Mesenteric fat pad (tissue), 1 donor: ENCODE measurements around the gene CSNK1G1. TPM values are rescaled to one million over a fixed set of nuclear protein-coding genes. Genes with fewer than 3 reads are reported as not detected.
"Not testable (repeated sequence)": the region's sequence is repeated elsewhere in the genome, so short reads cannot be mapped to it uniquely, and the experiment has no call there.

Experiments
- DNase-seq: peaks from one replicate; pipeline ENCODE4 v3.0.0-alpha.2; 2020; ENCODE audit warnings: low spot score
- total RNA-seq: library from RNA; stranded (reverse); fragmentation: NEBNext Ultra II Directional; extraction: Animal tissue kit (Norgen Biotek cat#: 25700); gene quantifications from one replicate; pipeline ENCODE4 v1.2.1, GENCODE V29; 2021
- donor health status: DM: yes; HTN: yes; CAD: no.

The CSNK1G1 gene
- total RNA-seq, 1 donor from 2014 or later: 19.8 TPM

DNA sequence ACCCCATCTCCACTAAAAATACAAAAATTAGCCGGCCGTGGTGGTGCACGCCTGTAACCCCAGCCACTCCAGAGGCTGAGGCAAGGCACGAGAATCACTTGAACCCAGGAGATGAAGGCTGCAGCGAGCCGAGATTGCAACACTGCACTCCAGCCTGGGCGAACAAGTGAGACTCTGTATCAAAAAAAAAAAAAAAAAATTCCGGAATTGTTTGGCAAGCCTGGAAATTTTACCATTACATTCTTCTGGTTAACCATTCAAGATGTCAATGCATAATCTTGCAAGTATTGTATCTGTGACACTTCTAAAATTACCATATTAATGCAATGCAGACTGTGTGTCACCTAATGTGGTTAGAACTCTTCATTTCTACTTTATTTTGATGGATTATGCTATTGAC is 67.0 kb downstream of the CSNK1G1 start:
- DNase-seq: no peak

DNA sequence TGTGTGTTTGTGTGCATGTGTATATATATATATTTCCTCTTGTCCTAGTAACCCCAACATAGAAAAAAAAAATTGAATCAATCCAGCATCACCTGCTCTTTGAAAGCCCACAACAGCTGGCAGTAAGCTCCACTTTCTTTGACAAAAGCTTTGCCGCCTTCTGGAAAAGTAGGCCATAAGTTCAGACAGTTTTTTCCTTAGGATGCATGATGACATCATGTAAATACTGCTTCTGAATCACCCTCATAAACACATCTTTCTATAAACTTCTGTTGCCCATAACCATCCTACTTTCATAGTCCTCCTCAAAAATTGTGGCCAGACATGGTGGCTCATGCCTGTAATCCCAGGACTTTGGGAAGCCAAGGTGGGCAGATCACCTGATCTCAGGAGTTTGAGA is 67.4 kb downstream of the CSNK1G1 start:
- DNase-seq: no peak

DNA sequence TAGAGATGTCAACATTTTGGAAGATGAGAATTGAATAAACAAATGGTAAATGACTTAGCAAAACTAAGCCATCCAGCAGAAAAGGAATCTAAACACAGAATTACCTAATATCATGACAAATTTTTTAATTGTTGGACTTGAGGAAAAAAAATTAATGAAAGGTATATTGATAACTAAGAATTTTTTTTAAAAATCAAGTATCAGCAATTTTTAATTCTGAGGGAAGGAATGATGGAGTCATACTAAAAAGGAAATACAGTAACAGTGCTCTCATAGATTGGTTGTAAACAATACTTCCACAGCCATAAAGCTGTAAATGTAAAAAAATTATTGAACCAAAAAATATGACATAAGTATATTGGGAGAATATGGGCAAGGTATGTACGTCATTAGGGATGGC is 68.0 kb downstream of the CSNK1G1 start:
- DNase-seq: no peak

DNA sequence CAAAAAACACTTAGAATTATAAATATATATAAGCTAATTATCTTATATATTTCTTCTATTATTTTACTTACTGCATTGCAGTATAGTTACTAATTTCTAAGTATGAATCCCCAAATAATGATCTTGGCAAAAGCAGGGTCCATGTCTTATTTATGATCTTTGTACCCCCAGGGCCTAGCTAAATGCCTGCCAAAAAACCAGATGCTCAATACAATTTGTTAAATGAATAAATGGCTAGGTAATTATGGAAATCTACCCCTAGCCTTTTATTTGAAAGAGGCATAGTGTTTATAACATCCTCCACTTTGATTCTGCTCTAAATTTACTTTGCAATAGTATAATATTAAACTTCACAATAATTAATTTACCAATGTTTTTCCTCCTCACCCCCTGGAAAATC is 69.5 kb downstream of the CSNK1G1 start:
- DNase-seq: no peak

DNA sequence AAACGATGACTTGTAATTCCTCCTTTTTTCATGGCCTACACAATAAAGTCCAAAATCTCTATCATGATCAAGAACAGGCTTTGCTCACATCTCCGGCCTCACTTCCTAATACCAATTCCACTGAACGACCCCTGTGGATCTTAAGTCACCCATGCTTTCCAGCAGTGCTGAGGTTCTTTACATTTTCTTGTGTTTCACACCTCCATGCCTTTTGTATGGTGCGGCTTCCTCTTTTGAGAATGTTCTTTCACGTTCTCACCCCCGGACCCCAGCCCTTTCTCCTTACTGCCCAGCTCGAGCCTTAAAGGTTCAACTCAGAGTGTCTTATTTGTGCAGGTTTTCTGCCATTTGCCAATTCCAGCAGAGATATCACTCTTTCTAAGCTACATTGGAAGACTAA is 70.1 kb downstream of the CSNK1G1 start:
- no peak for DNase-seq

DNA sequence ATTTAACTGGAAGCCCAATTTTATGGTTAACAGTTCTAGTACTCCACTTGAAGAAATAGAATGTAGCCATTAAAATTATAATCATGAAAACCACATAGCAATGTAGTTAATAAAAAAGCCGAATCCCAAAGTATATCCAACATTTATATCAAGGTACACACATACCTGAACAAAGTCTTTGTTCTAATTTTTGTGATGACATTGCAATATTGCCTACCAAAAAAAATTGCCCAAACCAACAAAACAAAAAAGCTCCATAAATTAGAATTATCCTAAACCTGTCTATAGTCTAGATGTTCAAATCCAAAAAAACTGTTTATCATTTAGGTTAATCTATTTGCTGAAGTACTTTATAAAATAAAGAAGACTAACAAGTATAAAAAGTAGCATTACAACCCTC is 70.8 kb downstream of the CSNK1G1 start:
- DNase-seq: no peak

DNA sequence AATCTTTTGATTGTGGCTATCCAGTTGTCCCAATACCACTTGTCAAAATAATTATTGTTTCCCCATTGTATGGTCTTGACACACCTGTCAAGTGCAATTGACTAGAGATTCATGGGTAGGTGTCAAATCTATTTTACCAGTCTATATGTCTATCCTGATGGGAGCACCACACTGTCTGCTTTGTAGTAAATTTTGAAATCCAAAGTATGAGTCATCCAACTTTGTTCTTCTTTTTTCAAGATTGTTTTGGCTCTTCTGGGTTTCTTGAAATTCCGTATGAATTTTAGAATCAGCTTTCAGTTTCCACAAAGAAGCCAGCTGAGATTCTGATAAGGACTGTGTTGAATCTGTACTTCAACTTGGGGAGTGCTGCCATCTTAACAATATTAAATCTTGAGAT is 71.9 kb downstream of the CSNK1G1 start:
- no peak for DNase-seq

DNA sequence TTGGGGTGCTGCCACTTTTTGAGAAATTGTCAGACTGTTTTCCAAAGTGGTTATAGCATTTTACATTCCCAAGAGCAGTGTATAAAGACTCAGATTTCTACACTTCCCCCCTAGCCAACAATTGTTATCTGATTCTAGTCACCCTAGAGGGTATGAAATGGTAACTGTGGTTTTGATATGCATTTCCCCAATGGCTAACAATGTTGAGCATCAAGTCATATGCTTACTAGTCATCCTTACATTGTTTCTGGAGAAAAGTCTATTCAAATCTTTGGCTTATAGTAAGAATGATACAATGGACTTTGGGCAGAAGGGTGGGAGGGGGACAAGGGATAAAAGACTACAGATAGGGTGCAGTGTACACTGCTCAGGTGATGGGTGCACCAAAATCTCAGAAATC is 73.3 kb downstream of the CSNK1G1 start:
- DNase-seq: no peak

DNA sequence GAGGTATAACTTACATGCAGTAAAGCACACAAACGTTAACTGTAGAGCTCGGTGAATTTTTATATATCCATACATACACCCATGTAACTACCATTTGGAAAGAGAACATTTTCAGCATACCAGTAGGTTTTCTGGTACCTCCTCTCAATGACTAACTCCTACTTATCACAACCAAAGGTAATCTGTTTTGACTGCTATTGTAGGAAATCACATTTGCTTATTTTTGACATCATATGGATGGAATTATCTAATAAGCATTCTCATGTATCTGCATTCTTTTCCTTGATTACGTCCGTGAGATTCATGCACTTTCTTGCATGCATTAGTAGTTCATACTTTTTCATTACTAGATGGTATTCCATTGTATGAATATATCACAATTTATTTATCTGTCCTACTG is 76.8 kb downstream of the CSNK1G1 start:
- no peak for DNase-seq

DNA sequence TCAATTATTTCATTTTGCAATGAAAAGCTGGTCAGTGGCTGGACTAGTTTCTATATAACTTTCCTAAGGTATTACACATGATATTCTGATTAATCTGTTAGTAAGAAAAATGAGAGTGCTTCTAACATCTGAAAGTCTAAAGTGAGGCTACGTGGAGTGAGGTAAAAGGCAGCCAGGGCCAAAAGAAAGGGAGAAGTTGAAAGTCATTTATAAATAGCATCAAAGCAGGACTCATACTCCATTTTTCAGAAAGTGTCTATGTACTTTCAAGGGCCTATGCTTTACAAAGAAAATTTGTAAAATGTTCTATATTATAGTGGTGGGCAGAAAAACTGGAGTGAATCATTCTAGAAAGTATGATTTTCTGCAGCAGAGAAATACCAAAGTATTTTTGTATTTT is 80.0 kb downstream of the CSNK1G1 start:
- no peak for DNase-seq

DNA sequence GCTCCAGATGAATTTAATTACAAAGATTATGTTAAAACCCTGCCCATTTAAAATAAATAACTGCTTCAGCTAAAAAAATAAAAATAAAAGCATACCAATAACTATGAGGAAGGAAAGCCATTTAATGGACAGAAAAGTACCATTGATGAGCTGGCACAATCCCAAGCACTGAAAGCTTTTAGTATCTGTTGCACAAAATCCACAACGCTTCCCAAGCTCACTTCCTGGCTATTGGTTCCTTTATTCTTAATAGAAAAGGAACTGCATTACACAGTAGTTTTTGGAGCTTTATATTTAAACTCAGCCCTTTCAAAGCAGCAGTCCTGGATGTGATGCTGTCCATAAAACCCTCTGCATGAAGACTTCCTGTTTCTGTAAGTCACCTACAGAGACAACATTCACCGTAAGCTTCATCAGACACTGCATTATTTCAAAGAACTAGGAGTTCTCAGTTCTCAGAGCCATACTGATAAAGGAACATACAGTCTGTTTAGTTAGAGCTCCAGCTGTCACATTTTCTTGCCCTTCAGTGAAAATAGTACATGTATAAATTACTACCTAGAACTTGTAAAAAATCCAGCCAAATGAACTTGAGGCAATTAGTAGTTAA is 81.5 kb downstream of the CSNK1G1 start:
- no peak for DNase-seq

DNA sequence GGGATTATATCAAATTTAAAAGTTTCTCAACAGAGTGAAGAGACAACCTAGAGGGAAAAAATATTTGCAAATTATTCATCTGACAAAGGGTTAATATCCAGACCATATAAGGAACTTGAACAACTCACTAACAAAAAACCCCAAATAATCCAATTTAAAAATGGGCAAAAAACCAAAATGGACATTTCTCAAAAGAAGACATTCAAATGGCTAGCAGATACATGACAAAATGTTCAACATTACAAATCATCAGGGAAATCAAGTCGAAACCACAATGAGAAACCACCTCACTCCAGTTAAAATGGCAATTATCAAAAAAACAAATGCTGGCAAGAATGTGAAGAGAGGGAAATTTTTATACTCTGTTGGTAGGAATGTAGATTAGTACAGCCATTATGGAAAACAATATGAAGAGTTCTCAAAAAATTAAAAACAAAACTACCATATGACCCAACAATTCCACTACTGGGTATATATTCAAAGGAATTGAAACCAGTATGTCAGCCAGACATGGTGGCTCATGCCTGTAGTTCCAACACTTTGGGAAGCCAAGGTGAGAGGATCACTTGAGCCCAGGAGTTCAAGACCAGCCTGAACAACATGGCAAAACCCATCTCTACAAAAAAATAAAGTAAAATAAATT is 88.5 kb downstream of the CSNK1G1 start:
- DNase-seq: no peak

DNA sequence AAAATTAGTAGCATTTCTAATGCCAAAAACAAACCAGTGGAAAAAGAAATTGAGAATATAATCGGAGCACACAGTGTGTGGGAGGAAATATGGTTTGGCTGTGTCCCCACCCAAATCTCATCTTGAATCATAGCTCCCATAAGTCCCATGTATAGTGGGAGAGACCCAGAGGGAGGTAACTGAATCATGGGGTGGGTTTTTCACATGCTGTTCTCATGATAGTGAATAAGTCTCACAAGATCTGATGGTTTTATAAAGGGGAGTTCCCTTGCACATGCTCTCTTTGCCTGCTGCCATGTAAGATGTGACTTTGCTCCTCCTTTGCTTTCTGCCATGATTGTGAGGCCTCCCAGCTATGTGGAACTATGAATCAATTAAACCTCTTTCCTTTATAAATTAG is 90.8 kb downstream of the CSNK1G1 start:
- DNase-seq: not testable (repeated sequence)

DNA sequence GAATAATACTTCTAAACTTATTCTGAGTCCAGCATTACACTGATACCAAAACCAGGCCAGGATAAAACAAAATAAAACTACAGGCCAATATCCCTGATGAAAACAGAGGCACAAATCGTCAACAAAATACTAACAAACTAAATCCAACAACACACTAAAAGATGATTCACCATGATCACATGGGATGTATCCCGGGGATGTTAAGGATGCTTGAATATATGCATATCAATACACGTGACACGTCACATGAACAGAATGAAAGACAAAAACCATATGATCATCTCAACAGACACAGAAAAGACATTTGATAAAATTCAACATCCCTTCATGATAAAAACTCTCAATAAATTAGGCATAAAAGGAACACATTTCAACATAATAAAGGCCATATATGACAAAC is 91.5 kb downstream of the CSNK1G1 start:
- DNase-seq: no peak

DNA sequence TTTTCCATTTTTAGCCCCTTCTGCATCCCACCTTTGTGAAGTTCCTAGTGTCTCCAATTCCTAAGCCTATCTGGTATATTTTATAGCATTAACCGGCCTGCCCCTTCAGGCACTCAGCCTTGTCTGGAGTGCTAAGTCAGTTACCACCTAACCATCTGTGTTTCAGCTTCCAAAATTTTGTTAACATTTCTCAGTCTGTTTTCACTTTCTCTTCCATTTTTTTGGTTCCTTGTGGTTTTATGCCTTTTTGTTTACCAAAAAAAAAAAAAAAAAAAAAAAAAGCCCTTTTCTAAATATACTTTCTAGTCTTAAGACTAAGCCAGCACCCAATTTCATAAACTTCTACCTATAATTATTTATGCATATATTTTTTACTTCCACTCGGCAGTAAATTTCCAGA is 92.4 kb downstream of the CSNK1G1 start:
- DNase-seq: no peak

DNA sequence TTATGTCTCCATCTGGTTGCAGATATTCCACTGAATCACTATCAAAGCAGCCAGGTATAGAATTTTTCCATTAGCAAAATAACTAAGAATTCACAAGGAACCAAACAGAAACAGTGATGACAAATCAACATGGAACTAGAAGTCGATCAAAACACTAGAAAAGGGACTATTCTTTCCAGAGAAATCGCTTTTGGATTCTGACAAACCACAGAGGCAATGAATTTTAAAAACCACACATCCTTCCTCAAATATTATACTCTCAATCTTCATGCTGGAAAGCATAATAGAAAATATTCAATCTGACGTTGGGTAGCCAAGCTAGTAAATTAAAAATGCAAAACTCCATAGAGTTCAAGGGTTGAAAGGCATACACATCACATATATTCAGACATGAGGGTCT is 99.9 kb downstream of the CSNK1G1 start:
- DNase-seq: no peak

DNA sequence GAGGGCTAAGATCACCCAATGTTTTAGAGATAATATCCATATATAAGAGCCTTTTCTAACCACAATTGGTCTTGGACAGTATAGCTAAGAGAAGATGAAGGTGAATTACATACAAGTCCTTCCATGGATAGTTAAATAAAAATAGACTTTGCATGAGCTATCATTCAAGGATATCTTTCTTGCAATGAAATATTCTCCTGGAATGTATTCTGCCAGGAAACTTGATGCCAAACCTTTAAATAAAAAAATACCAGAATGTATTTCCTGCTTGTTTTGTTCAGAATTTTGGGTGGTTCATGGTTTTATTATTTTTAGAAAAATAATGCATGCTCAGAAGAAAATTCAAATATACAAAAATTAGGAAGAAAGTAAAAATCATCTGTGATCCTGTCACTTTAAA is 104.3 kb downstream of the CSNK1G1 start:
- DNase-seq: no peak

DNA sequence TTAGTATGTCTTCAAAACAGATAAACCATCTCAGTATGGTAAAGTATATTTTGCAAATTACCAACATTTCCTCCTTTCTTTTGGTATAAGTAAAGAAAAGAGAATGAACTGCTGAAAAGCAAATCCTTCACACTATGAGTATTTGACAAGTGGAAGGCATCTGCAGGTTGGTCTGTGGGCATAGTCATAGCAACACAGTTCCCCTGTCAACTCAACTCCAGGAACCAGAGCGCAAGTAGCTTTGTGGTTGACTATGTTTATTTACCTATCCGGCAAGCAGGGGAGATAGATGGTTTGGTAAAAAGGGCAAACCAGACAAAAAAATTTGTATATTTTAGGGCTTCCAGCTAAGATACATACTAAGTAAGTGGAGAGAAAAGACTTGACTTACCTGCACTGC is 104.9 kb downstream of the CSNK1G1 start:
- DNase-seq: no peak

DNA sequence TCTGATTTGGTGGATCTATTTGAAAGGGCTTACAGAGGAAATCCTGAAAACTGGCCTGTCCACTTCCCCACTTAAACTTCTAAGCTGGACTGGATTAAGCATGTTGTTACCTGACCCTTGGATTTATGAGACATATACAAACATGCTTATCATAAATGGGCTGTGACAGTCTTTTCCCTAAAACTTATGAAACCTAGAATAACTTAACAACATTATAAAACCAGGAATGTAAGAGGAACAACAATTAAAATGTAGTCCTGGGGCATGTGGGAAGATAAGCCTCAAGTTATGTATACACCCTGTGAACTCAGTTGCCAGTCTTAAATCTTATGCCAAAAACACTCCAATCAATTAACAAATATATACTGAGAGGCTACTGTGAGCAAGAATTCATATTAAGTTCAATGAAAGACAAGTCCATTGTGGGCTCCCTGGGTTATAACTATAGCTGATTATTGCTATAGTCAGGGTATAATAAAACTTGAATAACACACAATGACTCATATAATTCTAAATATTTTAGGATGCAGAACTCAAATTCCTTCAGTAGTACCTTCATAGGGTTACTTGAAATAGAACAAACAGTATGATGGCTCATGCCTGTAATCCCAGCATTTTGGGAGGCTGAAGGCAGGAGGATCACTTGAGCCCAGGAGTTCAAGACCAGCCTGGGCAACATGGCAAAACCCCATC is 105.9 kb downstream of the CSNK1G1 start:
- no peak for DNase-seq

DNA sequence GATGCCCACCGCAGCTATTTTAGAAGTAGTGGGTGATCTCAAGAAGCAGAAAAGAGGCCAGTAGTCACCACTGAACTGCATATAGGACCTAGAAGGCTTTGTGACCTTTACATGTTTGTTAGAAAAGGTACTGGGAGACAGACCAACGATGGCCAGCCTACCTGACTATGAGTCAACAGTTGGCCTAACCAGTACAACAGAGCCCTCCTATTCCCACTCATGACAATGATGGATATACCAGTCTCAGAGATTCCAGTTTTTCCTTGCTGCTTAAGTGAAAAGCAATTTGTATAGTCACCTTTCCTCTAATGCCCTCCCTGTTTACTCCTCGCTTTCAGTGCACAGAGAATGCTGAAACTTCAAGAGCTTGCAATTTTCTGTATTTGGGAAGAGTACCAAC is 106.6 kb downstream of the CSNK1G1 start:
- DNase-seq: no peak

DNA sequence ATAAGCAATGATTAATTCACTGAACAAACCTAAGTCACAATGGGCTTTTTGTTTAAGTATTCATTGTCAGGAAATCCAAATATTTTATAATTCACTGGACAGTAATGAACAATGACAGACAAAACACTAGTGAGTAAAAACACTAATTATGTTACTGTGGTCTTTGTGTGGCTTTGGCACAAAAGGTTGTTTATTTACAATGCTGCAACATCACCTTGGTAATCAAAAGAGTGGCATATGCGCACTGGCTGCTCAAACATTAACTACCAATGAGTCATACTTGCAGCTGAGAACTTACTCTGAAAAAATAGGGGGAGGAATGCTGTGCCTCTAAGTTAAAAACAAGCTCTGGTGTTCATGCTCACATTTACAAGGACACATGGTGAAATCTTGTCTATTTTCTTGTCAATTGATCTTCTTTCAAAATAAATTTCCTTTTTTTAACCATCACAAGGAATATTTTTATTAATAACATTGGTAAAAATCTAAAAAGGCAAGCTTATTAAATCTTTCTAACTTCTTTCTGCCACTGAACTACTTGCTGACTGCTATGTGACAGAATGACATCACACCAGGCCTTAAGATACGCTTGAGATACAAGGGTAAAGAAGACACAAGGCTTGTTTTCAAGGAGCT is 107.9 kb downstream of the CSNK1G1 start:
- DNase-seq: no peak

DNA sequence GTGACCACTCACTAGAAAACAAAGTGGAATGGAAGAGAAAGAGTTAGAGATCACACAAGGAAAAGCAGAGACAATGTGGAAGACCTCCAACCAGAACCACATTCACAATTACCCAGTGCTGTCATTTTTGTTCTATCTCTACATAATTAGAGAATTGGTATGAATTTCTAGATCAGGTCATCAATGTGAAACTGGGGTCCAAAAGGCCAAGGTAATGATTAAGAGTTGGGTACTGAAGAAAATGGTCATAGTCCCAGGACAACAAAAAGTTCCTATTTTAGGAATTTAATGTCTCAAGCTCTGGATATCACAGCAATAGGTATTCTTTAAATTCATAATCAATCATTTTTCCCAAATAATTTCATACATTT is 108.5 kb downstream of the CSNK1G1 start:
- no peak for DNase-seq
